Measurements from ENCODE around the gene SLCO6A1.
"Not testable (repeated sequence)": the region's sequence is repeated elsewhere in the genome, so short reads cannot be mapped to it uniquely, and the experiment has no call there.

The SLCO6A1 gene, protein sequence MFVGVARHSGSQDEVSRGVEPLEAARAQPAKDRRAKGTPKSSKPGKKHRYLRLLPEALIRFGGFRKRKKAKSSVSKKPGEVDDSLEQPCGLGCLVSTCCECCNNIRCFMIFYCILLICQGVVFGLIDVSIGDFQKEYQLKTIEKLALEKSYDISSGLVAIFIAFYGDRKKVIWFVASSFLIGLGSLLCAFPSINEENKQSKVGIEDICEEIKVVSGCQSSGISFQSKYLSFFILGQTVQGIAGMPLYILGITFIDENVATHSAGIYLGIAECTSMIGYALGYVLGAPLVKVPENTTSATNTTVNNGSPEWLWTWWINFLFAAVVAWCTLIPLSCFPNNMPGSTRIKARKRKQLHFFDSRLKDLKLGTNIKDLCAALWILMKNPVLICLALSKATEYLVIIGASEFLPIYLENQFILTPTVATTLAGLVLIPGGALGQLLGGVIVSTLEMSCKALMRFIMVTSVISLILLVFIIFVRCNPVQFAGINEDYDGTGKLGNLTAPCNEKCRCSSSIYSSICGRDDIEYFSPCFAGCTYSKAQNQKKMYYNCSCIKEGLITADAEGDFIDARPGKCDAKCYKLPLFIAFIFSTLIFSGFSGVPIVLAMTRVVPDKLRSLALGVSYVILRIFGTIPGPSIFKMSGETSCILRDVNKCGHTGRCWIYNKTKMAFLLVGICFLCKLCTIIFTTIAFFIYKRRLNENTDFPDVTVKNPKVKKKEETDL

DNA sequence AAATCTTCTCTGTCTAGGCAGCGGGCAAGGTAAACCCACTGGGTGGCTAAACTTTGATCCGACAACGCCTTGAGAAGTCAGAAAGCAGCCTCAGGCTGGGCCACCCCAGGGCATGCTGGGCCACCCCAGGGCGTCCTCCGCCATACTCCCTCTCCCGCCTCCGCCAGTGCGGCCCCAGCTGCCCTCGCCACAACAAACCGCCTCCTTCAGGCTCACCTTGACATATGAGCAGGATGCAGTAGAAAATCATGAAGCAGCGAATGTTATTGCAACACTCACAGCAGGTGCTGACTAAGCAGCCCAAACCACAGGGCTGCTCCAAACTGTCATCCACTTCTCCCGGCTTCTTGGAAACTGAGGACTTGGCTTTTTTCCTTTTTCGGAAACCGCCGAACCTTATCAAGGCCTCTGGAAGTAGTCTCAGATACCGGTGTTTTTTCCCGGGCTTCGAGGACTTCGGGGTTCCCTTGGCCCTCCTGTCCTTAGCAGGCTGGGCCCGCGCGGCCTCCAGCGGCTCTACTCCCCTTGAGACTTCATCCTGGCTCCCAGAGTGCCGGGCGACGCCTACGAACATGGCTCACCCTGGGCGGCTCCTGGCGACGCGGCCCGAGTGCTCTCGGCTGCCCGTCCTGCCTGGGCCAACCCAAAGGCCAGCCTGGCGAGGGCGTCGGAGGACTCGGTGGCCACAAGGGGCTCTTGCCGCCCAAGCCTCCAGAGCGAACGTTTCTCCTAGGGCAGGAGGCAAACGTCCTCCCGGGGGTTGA is at the start of gene SLCO6A1:
TSS of gene SLCO6A1 (minus strand) at position 731 of the 764 bp plus-strand sequence. CDS start at position 574, 157 bp downstream.
- DNase-seq (ENCODE audit: low read depth), result no peak

- no peak for DNase-seq (ENCODE audit: low read depth)
Measured at GRCh38 chr5:102547141-102548035, 48.6 kb upstream of the SLCO6A1 start.

- no peak for DNase-seq (ENCODE audit: low read depth)
Measured at GRCh38 chr5:102545175-102545574, 46.4 kb upstream of the SLCO6A1 start.

GRCh38 chr5:102542057-102542456 is 43.3 kb upstream of the SLCO6A1 start:
- DNase-seq (ENCODE audit: low read depth), result no peak

DNA sequence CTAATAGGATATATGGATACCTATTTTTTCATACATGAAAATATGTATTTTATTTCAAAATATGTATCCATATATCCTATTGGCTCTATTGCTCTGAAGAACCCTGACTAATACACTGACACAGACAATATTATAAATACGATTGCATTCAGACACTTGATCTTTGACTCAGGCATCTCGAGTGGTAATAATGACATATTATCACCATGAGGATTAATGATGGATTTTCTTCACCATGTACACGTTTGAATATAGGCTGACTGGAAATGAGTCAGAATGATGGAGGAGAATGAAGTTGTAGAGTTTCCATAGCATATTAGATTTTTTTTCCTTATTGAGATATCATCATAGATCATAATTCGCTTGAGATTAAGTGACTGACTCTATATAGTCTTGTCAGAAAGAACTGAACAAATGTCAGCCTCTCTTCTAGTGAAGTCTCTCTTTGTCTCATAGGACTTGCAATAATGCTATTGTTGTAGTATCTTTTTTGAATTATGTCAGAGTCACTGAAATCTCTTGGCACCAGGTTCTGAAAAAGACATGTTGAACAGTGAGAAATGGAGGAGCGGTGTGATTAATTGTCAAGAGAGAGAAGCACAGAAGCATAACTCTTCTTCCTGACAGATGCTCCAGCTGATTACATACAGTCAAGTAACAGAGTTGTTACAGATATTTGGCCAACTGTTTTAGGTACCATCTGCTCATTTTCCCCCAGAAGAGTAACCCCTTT is 41.4 kb upstream of the SLCO6A1 start:
- DNase-seq (ENCODE audit: low read depth), result no peak

DNA sequence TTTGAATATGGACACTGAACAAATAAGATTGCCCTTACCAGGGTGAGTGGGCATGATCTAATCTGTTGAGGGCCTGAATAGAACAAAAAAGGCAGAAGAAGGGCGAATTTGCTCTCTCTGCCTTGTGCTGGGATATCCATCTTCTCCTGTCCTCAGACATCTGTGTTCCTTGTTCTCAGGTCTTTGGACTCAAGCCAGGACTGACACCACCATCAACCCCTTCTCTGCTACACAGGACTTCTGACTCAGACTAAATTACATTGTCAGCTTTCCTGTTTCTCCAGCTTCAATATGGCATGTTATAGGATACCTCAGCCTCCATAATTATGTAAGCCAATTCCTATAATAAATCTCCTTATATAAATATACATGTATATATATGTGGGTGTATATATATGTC is 40.8 kb upstream of the SLCO6A1 start:
- DNase-seq (ENCODE audit: low read depth), result no peak

DNA sequence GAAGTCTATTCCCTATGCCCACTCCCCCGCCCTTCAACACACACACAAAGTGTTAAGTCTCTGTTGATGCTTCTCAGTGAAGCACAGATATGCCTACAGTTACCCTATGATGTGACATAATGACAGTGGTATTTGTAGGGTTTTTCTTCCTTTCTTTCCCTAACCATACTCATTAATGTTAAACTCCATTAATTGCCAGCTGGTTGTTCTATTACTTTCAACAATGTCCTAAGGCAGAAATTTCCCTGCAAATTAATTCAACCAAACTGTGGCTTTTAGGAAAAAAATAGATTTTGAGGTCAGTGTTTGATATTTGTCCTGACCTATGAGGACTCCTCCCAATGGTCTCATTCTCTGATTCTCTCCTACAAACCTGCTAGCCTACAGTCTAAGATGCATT is 38.2 kb upstream of the SLCO6A1 start:
- no peak for DNase-seq (ENCODE audit: low read depth)

GRCh38 chr5:102536323-102536928 is 37.6 kb upstream of the SLCO6A1 start:
- no peak for DNase-seq (ENCODE audit: low read depth)

DNA sequence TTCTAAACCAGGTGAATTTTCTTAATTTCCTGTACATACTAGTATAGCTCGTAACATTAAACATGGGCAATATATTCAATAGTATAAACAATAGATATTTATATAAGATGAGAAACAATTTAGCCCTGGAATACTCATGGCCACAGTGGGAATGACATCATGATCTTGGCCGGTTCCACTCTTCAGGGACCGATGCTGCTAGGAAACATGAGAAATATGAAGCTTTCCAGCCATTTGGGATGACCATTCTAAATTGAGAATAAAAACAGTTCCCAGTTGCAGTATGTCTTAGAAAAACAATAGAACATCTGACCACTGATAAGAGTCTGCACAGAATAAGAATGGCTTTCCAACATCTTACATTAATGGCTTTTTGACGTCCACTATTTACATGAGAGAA is 33.3 kb upstream of the SLCO6A1 start:
- no peak for DNase-seq (ENCODE audit: low read depth)

DNA sequence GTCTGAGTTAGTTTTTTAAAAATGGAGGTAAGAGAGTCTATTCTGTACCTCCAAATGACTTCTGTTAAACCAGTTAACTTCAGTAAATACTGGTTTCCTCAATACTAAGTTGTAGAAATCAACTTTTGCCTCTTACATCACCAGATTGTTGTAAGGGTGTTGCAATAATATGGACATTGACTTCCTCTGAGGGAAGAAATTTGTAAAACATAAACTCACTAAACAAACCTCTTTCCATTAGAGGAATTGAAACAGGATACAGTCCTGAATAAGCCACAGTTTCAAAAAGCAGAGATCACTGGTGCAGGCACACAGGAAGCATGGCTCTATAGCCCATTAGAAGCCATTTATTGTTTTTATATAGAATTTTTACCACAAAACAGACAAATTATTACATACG is 32.7 kb upstream of the SLCO6A1 start:
- DNase-seq (ENCODE audit: low read depth), result no peak

DNA sequence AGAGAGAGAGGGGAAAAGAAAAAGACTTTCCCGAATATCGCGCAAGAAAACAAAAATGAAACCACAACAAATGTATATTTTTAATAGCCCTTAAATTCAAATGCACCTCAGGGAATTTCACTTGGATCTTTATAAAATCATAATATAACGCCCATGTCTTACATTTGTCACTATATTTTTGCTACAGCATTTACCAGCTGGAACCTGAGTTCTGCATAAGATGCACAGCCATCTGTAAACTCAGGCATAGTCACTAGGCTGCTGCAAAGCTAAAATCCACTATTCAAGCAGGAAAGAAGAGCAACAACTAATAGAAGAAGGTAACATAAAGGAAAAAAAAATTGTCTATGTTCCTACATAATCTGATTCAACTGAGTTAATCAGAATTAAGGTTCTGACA is 30.6 kb upstream of the SLCO6A1 start:
- DNase-seq (ENCODE audit: low read depth), result no peak

GRCh38 chr5:102529031-102529430 is 30.2 kb upstream of the SLCO6A1 start:
- DNase-seq (ENCODE audit: low read depth), result no peak

DNA sequence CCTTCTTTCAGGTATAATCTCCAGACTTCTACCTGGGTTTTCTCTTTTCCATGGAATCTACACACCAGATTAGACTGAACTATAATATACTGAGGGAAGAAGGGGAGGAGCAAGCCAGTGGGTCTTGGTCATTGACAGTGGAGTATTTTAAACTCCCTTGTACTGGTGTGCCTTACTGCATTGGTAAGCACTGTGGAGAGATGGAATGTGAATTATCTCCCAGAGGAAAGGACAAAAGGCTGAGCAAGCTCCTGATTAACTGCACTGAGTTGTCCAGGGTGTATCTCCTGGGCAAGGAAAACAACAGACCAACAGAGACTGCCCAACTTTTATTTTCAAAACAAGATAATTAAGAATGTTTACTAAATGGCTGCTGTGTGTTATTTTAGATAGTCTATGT is 29.8 kb upstream of the SLCO6A1 start:
- no peak for DNase-seq (ENCODE audit: low read depth)

DNA sequence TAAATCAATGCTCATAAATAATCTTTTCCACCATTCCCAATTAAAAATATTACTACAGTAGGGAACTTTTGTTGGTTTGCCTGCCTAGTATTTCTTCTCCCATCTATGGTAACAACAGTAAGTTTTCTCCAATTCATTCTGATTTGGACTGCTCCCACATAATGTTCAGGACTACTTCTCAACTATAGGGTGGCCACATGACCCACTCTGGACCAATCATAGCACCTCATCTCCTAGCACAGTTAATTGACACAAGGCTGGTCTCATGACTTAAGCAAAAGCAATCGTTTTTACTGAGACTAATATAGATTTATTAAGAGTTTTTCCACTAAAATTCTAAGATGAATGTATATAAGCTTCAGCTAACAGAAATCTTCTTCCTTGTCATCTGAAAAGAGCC is 28.7 kb upstream of the SLCO6A1 start:
- no peak for DNase-seq (ENCODE audit: low read depth)

- DNase-seq (ENCODE audit: low read depth), result no peak
Measured at GRCh38 chr5:102523541-102524175, 24.9 kb upstream of the SLCO6A1 start.

DNA sequence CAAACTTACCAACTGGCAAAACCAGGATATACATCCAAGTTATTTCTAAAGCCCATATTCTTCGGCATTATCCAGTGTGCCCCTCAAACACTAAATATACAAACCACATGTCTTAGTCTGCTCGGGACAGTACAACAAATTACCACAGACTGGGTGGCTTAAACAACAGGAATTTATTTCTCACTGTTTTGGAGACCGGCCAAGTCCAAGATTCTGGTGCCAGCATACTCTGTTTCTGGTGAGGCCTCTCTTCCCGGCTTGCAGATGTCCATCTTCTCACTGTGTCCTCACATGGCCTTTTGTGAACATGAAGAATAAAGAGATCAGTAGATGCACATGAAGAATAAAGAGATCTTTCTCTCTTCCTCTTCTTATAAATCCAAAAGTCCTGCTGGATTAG is 12.9 kb upstream of the SLCO6A1 start:
- DNase-seq (ENCODE audit: low read depth), result no peak

GRCh38 chr5:102491261-102491914 is 7.4 kb downstream of the SLCO6A1 start:
- not testable (repeated sequence) for DNase-seq (ENCODE audit: low read depth)

DNA sequence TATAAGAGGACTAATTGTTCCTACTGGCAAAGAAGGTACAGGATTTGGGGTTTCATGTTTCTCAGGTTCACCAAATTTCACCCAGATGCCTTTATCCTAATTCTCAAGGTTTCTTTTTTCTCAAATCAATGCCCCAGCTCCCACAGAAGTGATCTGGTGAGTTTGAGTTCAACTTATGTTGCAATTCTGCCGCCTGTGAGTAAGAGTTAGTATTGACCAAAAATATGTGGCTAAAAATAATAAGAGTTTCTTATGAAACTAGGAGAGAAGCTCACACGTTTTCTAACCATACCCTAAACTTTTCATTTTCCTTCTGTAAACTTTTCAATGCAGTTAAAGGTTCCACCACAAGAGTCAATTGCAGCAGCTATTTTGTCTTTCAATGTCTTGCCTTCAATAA is 15.1 kb downstream of the SLCO6A1 start:
- no peak for DNase-seq (ENCODE audit: low read depth)

DNA sequence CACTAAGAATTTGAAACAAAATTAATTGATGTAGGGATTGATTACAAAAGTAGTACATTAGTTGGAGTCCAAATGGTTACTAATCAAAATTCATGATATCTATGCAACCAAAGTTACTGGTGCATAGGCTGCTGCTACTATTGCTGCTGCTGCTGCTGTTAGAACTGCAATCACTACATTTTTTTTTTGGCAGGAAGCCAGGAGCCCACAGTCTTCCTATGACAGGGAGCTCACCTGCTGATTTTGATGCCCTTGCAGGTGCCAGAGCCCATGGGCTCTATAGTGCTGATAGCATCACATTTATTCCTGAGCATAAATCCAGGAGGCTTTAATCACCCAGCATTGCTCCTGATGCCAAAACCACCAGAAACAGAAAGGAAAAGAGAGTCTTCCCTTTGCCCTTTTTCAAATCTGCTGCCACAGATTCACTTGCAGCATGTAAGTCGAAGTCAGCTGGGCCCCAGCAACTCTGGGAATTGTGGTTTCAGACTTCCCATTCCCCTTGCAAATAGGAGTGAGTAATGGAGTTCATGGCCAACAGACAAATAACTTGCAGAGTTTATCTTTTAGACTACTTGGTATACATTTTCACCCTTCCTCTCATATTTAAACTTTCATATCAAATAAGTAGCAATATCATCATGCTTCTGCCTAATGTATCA is 17.6 kb downstream of the SLCO6A1 start:
- DNase-seq (ENCODE audit: low read depth), result no peak
